Body of pancreas (tissue), 4 donors: Measurements from ENCODE around the gene CASP8. TPM values are rescaled to one million over a fixed set of nuclear protein-coding genes. Genes with fewer than 3 reads are reported as not detected.

Source experiments
- ATAC-seq: fragments of 150-250 bp; one replicate; pipeline ENCODE4 v1.9.1; 2016
- DNase-seq, 4 donors: peaks; one replicate each; pipeline ENCODE4 v3.0.0-alpha.2; 2019
- H3K27ac ChIP-seq, 4 donors: fragments of 200-600 bp; sonication (generic); 1 replicate in 3 of 4; 2 replicates in 1 of 4; pipeline versions ENCODE4 v1.5.1 to v1.6.1; 2016 to 2019; ENCODE audit warnings: mild to moderate bottlenecking in 1 of 4, mixed read lengths in 1 of 4, moderate library complexity in 1 of 4
- H3K27me3 ChIP-seq, 2 donors: fragments of 200-600 bp; sonication (generic); one replicate each; pipeline ENCODE4 v1.6.0; 2016; ENCODE audit warnings: mild to moderate bottlenecking in 1 of 2
- H3K36me3 ChIP-seq, 2 donors: fragments of 200-600 bp; sonication (generic); replicated peaks in 1 of 2; 2 replicates each; pipeline ENCODE4 v1.5.1; 2016; ENCODE audit warnings: low read depth in 2 of 2; ENCODE audit not compliant: insufficient read depth in 1 of 2
- H3K4me1 ChIP-seq: fragments of 200-600 bp; sonication (generic); one replicate; pipeline ENCODE4 v1.6.0; 2016
- H3K4me3 ChIP-seq, 2 donors: fragments of 200-600 bp; sonication (generic); 1 replicate in 1 of 2; 2 replicates in 1 of 2; pipeline ENCODE4 v1.5.1; 2016 to 2019
- H3K9me3 ChIP-seq, 3 donors: fragments of 200-600 bp; sonication (generic); 1 replicate in 2 of 3; 2 replicates in 1 of 3; pipeline ENCODE4 v1.5.1; 2016
- CTCF ChIP-seq, 7 experiments: fragments of 450-650 bp in 4 of 7; fragments of 200-600 bp in 3 of 7; sonication (generic) in 3 of 7; IDR thresholded peaks; one replicate each; pipeline ENCODE4 v1.5.1; 2016 to 2019; ENCODE audit warnings: antibody characterized with exemption in 7 of 7
- POLR2A ChIP-seq, 3 donors: fragments of 450-650 bp; IDR thresholded peaks; one replicate each; pipeline ENCODE4 v1.6.1; 2016; ENCODE audit warnings: antibody characterized with exemption in 3 of 3, mild to moderate bottlenecking in 2 of 3
- WGBS, 2 donors: methylation state at CpG; one replicate each; pipeline ENCODE4 v1.1.5; 2017; 5-methylcytosine and 5-hydroxymethylcytosine counted together
- intact Hi-C: fragments of 100-400 bp; cut with DNase I; formaldehyde crosslinking; loops from one replicate; pipeline ENCODE4 v1.15.1; 2023
- total RNA-seq, 2 donors: library from RNA; depleted of rRNA; stranded (reverse); fragments of >200 nt; gene quantifications; one replicate each; pipeline ENCODE4 v1.1.0, GENCODE V29; 2016

The CASP8 gene
- 100 to 1,000 TPM in 1 of 2 donors, 10 to 100 TPM in 1; 13.2 to 161 TPM for total RNA-seq

- Histone ChIP-seq H3K27me3 (no peaks in the 10 kb centered on the region), H3K36me3 (no peaks in the 10 kb centered on the region), H3K9me3 (no peaks in the 10 kb centered on the region), H3K4me3 (no peak within 1 kb of the TSS), H3K4me1 (peaks cover 16% of the 10 kb centered on the region), H3K27ac (peak within 1 kb of the TSS in 2 of 4 donors; percentile 22 to 95)
- DNase-seq (peak in 1 of 4 donors; percentile 55), ATAC-seq (no peak)
- intact Hi-C loops, result no loop called here
- TF ChIP-seq CTCF (IDR thresholded peaks at IDR 0.05) (no peak), POLR2A (IDR thresholded peaks at IDR 0.05) (peak in 2 of 3 donors; percentile 36 to 45)
- WGBS, 2 donors, result 71 to 85% methylated on average over 10 of the region's 10 CpGs
These were observed at the start of gene CASP8 for GRCh38 chr2:201260302-201260800. Gene CASP8, plus strand, starts transcription at chr2:201260536. Its CDS starts 5,951 bp downstream, at chr2:201266487.

GRCh38 chr2:201215963-201216362 is 44.4 kb upstream of the CASP8 start:
- Histone ChIP-seq H3K27me3 (no peaks in the 10 kb centered on the region), H3K4me3 (no peak overlapping the region), H3K9me3 (no peaks in the 10 kb centered on the region), H3K27ac (no peak overlapping the region), H3K4me1 (peaks cover 17% of the 10 kb centered on the region), H3K36me3 (peaks cover 0 to 7% of the 10 kb centered on the region in 2 donors)
- no peak for TF ChIP-seq CTCF (IDR thresholded peaks at IDR 0.05)
- no peak for TF ChIP-seq POLR2A (IDR thresholded peaks at IDR 0.05)
- DNase-seq (no peak), ATAC-seq (no peak)
- 94 to 99% methylated on average over 4 of the region's 4 CpGs for WGBS, 2 donors
- intact Hi-C loops, result no loop called here

- Histone ChIP-seq H3K27me3 (no peaks in the 10 kb centered on the region), H3K4me1 (peaks cover 17% of the 10 kb centered on the region), H3K27ac (no peak overlapping the region), H3K9me3 (no peaks in the 10 kb centered on the region), H3K4me3 (no peak overlapping the region), H3K36me3 (peaks cover 0 to 7% of the 10 kb centered on the region in 2 donors)
- ATAC-seq (no peak), DNase-seq (no peak)
- intact Hi-C loops, result no loop called here
- TF ChIP-seq POLR2A (IDR thresholded peaks at IDR 0.05) (no peak), CTCF (IDR thresholded peaks at IDR 0.05) (no peak)
- 73 to 93% methylated on average over 1 of the region's 1 CpG for WGBS, 2 donors
These were observed 43.4 kb upstream of the CASP8 start for GRCh38 chr2:201216918-201217317.

GRCh38 chr2:201218780-201219179 is 41.6 kb upstream of the CASP8 start:
- 92 to 97% methylated on average over 6 of the region's 6 CpGs for WGBS, 2 donors
- Histone ChIP-seq H3K27me3 (no peaks in the 10 kb centered on the region), H3K27ac (no peak overlapping the region), H3K4me1 (peaks cover 17% of the 10 kb centered on the region), H3K4me3 (no peak overlapping the region), H3K9me3 (no peaks in the 10 kb centered on the region), H3K36me3 (peaks cover 0 to 7% of the 10 kb centered on the region in 2 donors)
- ATAC-seq (no peak), DNase-seq (no peak)
- intact Hi-C loops, result no loop called here
- no peak for TF ChIP-seq POLR2A (IDR thresholded peaks at IDR 0.05)
- no peak for TF ChIP-seq CTCF (IDR thresholded peaks at IDR 0.05)
